Measurements from ENCODE around the gene EPB41L1.

The EPB41L1 gene

GRCh38 chr20:36206068-36206467 lies 51.5 kb downstream of the EPB41L1 start:
- no peaks in the 10 kb centered on the region for H3K27me3 ChIP-seq (ENCODE audit: insufficient read depth, poor library complexity, severe bottlenecking)
- ATAC-seq (ENCODE audit: low read depth) (no peak), DNase-seq (ENCODE audit: low spot score) (peak; percentile 80)
- H3K9me3 ChIP-seq (ENCODE audit: severe bottlenecking), result no peaks in the 10 kb centered on the region
- no peak overlapping the region for H3K4me3 ChIP-seq (ENCODE audit: severe bottlenecking)
- H3K36me3 ChIP-seq (ENCODE audit: low read depth), result no peaks in the 10 kb centered on the region
- no peaks in the 10 kb centered on the region for H3K4me1 ChIP-seq (ENCODE audit: insufficient read depth, poor library complexity, severe bottlenecking)
- no peak overlapping the region for H3K27ac ChIP-seq (ENCODE audit: poor library complexity, severe bottlenecking)
- no peak for TF ChIP-seq CTCF (IDR thresholded peaks at IDR 0.05; ENCODE audit: poor library complexity, severe bottlenecking)

- Histone ChIP-seq H3K36me3 (ENCODE audit: low read depth) (no peaks in the 10 kb centered on the region), H3K4me1 (ENCODE audit: insufficient read depth, poor library complexity, severe bottlenecking) (no peaks in the 10 kb centered on the region), H3K27ac (ENCODE audit: poor library complexity, severe bottlenecking) (no peak overlapping the region), H3K9me3 (ENCODE audit: severe bottlenecking) (no peaks in the 10 kb centered on the region), H3K4me3 (ENCODE audit: severe bottlenecking) (no peak overlapping the region), H3K27me3 (ENCODE audit: insufficient read depth, poor library complexity, severe bottlenecking) (no peaks in the 10 kb centered on the region)
- DNase-seq (ENCODE audit: low spot score) (peak; percentile 64), ATAC-seq (ENCODE audit: low read depth) (no peak)
- no peak for TF ChIP-seq CTCF (IDR thresholded peaks at IDR 0.05; ENCODE audit: poor library complexity, severe bottlenecking)
Measured at GRCh38 chr20:36206641-36207040, 52.1 kb downstream of the EPB41L1 start.

GRCh38 chr20:36207602-36208001 lies 53.1 kb downstream of the EPB41L1 start:
- Histone ChIP-seq H3K4me1 (ENCODE audit: insufficient read depth, poor library complexity, severe bottlenecking) (no peaks in the 10 kb centered on the region), H3K36me3 (ENCODE audit: low read depth) (no peaks in the 10 kb centered on the region), H3K27me3 (ENCODE audit: insufficient read depth, poor library complexity, severe bottlenecking) (no peaks in the 10 kb centered on the region), H3K9me3 (ENCODE audit: severe bottlenecking) (no peaks in the 10 kb centered on the region), H3K4me3 (ENCODE audit: severe bottlenecking) (no peak overlapping the region), H3K27ac (ENCODE audit: poor library complexity, severe bottlenecking) (no peak overlapping the region)
- DNase-seq (ENCODE audit: low spot score), result peak; percentile 64
- TF ChIP-seq CTCF (IDR thresholded peaks at IDR 0.05; ENCODE audit: poor library complexity, severe bottlenecking), result no peak
- ATAC-seq (ENCODE audit: low read depth), result no peak

- H3K36me3 ChIP-seq (ENCODE audit: low read depth), result no peaks in the 10 kb centered on the region
- H3K4me1 ChIP-seq (ENCODE audit: insufficient read depth, poor library complexity, severe bottlenecking), result no peaks in the 10 kb centered on the region
- DNase-seq (ENCODE audit: low spot score) (peak; percentile 73), ATAC-seq (ENCODE audit: low read depth) (no peak)
- H3K4me3 ChIP-seq (ENCODE audit: severe bottlenecking), result no peak overlapping the region
- no peaks in the 10 kb centered on the region for H3K9me3 ChIP-seq (ENCODE audit: severe bottlenecking)
- no peak overlapping the region for H3K27ac ChIP-seq (ENCODE audit: poor library complexity, severe bottlenecking)
- H3K27me3 ChIP-seq (ENCODE audit: insufficient read depth, poor library complexity, severe bottlenecking), result no peaks in the 10 kb centered on the region
- no peak for TF ChIP-seq CTCF (IDR thresholded peaks at IDR 0.05; ENCODE audit: poor library complexity, severe bottlenecking)
Measured at GRCh38 chr20:36208257-36208656, 53.7 kb downstream of the EPB41L1 start.

- Histone ChIP-seq H3K27ac (ENCODE audit: poor library complexity, severe bottlenecking) (no peak overlapping the region), H3K27me3 (ENCODE audit: insufficient read depth, poor library complexity, severe bottlenecking) (no peaks in the 10 kb centered on the region), H3K36me3 (ENCODE audit: low read depth) (no peaks in the 10 kb centered on the region), H3K4me3 (ENCODE audit: severe bottlenecking) (no peak overlapping the region), H3K9me3 (ENCODE audit: severe bottlenecking) (no peaks in the 10 kb centered on the region), H3K4me1 (ENCODE audit: insufficient read depth, poor library complexity, severe bottlenecking) (no peaks in the 10 kb centered on the region)
- DNase-seq (ENCODE audit: low spot score), result peak; percentile 68
- peak; percentile 60 for ATAC-seq (ENCODE audit: low read depth)
- peak; percentile 46 for TF ChIP-seq CTCF (IDR thresholded peaks at IDR 0.05; ENCODE audit: poor library complexity, severe bottlenecking)
Measured at GRCh38 chr20:36210436-36211021, 56.0 kb downstream of the EPB41L1 start.
